ENCODE data around the gene CACNB4.
"Not testable (repeated sequence)": the region's sequence is repeated elsewhere in the genome, so short reads cannot be mapped to it uniquely, and the experiment has no call there.

GRCh38 chr2:151794422-151794821 lies 304.4 kb downstream of the CACNB4 start:
- not testable (repeated sequence) for TF ChIP-seq REST (IDR thresholded peaks at IDR 0.05; ENCODE audit: low read depth); CTCF (IDR thresholded peaks at IDR 0.05 in 2 of 3, conservative IDR thresholded peaks at IDR 0.05 in 1 of 3; ENCODE audit: borderline replicate concordance in 1 of 3, insufficient read depth in 1 of 3, low read depth in 2 of 3, low read length in 2 of 3); EZH2 (IDR thresholded peaks at IDR 0.05); MAX (IDR thresholded peaks at IDR 0.05); EZH2phosphoT487 (IDR thresholded peaks at IDR 0.05; ENCODE audit: borderline replicate concordance); POLR2A (IDR thresholded peaks at IDR 0.05; ENCODE audit: borderline replicate concordance, extremely low read depth, insufficient read depth, insufficient read length); YY1 (IDR thresholded peaks at IDR 0.05; ENCODE audit: extremely low read depth, insufficient replicate concordance, low read depth, low read length); CEBPB (IDR thresholded peaks at IDR 0.05; ENCODE audit: low read depth); ZNF274 (IDR thresholded peaks at IDR 0.05; ENCODE audit: low read depth, low read length)
- TF ChIP-seq POLR2AphosphoS5 (IDR thresholded peaks at IDR 0.05; ENCODE audit: low read depth, low read length) (0 out of 2 replicates have a peak, but pooled peaks have one; percentile 15), JUND (IDR thresholded peaks at IDR 0.05) (peak; percentile 72)

Data from HCT116 (cell line).